NCI-H2029 (cell line): ENCODE results near the gene FAM117B.
"Not testable (repeated sequence)": the region's sequence is repeated elsewhere in the genome, so short reads cannot be mapped to it uniquely, and the experiment has no call there.

ENCODE experiments used
- DNase-seq: peaks from one replicate; lab custom pipeline; 2025; lab: John Stamatoyannopoulos, UW

FAM117B gene

GRCh38 chr2:202758604-202759003, 123.8 kb downstream of the FAM117B start:
- DNase-seq, result no peak

GRCh38 chr2:202760848-202761247, 126.1 kb downstream of the FAM117B start:
- DNase-seq, result no peak

- no peak for DNase-seq
These were observed 127.8 kb downstream of the FAM117B start for GRCh38 chr2:202762556-202762955.

GRCh38 chr2:202763916-202764315, 129.1 kb downstream of the FAM117B start:
- DNase-seq, result no peak

GRCh38 chr2:202764991-202765390, 130.2 kb downstream of the FAM117B start:
- no peak for DNase-seq

- no peak for DNase-seq
These were observed 130.7 kb downstream of the FAM117B start for GRCh38 chr2:202765436-202765835.

- no peak for DNase-seq
These were observed 133.5 kb downstream of the FAM117B start for GRCh38 chr2:202768273-202768672.

- DNase-seq, result no peak
These were observed 134.4 kb downstream of the FAM117B start for GRCh38 chr2:202769201-202769600.

GRCh38 chr2:202771336-202771735, 136.6 kb downstream of the FAM117B start:
- DNase-seq, result no peak

GRCh38 chr2:202771741-202772460, 137.1 kb downstream of the FAM117B start:
- DNase-seq, result no peak

GRCh38 chr2:202773301-202773973, 138.7 kb downstream of the FAM117B start:
- DNase-seq, result no peak

- DNase-seq, result no peak
These were observed 139.3 kb downstream of the FAM117B start for GRCh38 chr2:202774104-202774503.

- DNase-seq, result no peak
These were observed 143.4 kb downstream of the FAM117B start for GRCh38 chr2:202778217-202778616.

- DNase-seq, result no peak
These were observed 145.8 kb downstream of the FAM117B start for GRCh38 chr2:202780514-202781021.

- no peak for DNase-seq
These were observed 148.3 kb downstream of the FAM117B start for GRCh38 chr2:202782940-202783558.

- no peak for DNase-seq
These were observed 152.1 kb downstream of the FAM117B start for GRCh38 chr2:202786842-202787241.

- no peak for DNase-seq
These were observed 155.9 kb downstream of the FAM117B start for GRCh38 chr2:202790676-202791075.

- no peak for DNase-seq
These were observed 163.2 kb downstream of the FAM117B start for GRCh38 chr2:202797944-202798343.

- not testable (repeated sequence) for DNase-seq
These were observed 171.1 kb downstream of the FAM117B start for GRCh38 chr2:202805911-202806310.

GRCh38 chr2:202807431-202808138, 172.8 kb downstream of the FAM117B start:
- peak; percentile 40 for DNase-seq

GRCh38 chr2:202808754-202809153, 174.0 kb downstream of the FAM117B start:
- no peak for DNase-seq

- DNase-seq, result no peak
These were observed 178.6 kb downstream of the FAM117B start for GRCh38 chr2:202813387-202813786.
